ENCODE data around the gene COPE.

COPE gene

DNA sequence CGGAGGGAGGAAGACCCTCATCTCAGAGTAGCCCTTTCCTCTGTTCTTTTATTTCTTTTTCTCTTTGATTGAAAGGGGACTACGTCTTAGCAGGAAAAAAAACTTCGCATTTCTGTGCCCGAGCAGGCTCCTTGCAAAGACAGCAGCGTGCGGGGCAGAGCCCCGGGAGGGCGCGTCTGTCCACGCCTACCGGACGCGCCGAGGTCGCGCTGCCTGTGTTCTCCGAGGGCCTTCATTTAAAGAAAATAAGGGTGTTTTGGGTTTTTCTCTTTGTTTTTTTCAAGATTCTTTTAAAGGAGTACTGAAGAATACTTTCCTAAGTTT, 52.4 kb downstream of the COPE start:
- DNase-seq (ENCODE audit: low spot score) = no peak

DNA sequence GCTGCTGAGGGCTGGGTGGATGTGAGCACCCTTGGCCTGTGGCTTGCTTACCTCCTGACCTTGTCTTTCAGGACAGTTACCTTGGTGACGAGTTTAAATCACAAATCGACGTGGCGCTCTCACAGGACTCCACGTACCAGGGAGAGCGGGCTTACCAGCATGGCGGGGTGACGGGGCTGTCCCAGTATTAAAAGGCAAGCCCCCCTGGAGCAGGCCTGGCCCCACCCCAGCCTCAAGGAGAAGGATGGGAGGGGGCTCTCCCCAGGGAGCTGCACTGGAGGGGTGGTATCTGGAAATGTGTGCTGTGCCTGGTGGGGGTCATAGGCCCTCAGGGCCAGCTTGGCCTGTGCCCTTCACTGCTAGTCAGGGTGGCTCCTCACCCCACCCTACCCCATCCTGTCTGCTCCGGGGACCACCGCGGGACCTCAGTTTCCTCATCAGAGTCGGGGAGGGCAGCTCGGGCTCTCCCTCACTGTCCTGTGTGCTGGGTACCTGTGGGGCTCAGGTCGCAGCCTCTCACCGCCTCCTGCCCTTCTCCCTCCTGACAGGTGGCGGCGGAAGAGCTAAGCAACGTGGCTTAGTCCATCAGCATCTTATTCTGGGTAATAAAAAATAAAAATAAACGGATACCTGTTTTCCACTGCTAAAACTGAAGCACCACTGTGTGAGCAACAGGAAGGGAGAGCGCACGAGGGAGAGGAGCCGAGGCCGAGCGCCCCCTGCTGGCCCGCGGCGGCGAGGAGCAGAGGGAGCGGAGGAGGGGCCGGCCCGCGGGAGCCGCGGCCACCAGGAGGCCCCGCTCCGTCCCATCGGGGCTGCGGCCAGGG, 53.0 kb downstream of the COPE start:
- DNase-seq (ENCODE audit: low spot score) = peak; percentile 40

DNA sequence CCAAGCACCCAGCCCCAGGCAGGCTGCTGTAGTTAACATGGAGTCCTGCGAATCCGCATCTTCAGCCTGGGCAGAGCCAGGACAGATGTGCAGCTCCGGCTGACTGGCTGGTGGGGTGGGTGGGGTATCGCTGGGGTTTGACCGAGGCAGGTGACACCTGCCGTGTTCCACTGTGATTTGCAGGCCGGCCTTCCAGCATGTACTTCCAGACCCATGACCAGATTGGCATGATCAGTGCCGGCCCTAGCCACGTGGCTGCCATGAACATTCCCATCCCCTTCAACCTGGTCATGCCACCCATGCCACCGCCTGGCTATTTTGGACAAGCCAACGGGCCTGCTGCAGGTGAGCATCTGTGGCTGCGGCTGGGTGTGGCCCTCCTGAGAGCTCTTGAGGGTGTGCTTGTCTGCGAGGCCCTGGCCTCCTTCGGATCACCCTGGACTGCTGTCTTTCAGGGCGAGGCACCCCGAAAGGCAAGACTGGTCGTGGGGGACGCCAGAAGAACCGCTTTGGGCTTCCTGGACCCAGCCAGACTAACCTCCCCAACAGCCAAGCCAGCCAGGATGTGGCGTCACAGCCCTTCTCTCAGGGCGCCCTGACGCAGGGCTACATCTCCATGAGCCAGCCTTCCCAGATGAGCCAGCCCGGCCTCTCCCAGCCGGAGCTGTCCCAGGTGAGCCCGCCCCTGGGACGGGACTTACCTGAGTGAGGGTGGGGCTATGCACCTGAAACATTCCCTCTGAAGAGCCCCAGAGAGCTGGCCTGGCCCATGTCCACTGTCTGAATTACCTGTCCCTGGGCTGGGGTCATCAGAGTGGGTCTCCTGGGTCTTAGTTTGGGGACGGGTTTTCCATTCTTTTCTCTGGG, 53.8 kb downstream of the COPE start:
- DNase-seq (ENCODE audit: low spot score) = no peak

- DNase-seq (ENCODE audit: low spot score) = no peak
Observed at GRCh38 chr19:18863843-18864362, 55.3 kb downstream of the COPE start.

DNA sequence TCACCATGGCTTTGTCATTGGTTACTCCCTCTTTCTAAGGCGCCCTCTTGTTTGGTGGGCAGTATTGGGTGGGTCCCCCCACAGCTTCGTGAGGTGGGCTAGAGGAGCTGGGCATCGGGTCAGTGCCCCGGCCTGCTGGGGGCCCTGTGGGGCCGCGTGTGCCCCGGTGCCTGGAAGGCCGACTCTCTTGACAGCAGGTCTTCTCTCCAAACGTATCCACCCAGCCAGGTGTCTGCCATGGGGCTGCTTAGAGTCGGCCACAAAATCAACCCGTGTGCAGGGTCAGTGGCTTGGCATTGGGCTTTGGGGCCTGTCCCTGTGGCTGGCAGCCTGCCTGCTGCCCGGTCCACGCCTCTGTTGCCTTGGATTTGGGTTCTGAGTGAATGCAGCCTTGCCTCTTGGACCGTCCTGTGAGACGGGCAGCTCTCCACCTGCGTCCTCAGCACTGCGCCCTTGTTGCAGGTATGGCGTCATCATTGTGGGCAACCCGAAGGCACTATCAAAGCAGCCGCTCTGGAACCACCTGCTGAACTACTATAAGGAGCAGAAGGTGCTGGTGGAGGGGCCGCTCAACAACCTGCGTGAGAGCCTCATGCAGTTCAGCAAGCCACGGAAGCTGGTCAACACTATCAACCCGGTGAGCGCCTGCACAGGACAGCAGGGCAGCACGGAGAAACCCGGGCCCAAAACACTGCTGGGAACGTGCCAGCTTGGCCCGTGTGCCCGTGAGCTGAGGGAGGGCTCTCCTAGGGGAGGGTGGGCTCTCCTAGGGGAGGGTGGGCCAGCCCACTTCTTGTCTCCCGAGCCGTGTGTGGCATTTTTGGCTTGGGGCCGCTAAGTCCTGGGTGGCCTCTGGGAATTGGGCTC, 56.0 kb downstream of the COPE start:
- DNase-seq (ENCODE audit: low spot score) = no peak

DNA sequence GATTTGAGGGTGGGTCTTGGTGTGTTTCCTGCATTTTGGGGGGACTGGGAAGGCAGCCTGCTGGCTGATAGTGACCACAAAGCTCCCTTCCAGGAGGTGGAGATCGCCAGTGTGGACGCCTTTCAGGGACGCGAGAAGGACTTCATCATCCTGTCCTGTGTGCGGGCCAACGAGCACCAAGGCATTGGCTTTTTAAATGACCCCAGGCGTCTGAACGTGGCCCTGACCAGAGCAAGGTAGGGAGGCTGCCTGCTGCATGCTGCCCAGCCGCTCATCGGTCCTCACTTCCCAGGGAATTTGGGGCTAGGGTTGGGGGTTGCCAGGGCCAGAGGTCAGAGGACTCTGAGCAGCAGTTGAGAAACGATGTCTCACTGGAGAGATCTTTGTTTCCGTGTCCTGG, 57.3 kb downstream of the COPE start:
- DNase-seq (ENCODE audit: low spot score) = no peak

- DNase-seq (ENCODE audit: low spot score) = no peak
Observed at GRCh38 chr19:18861235-18861634, 58.0 kb downstream of the COPE start.

DNA sequence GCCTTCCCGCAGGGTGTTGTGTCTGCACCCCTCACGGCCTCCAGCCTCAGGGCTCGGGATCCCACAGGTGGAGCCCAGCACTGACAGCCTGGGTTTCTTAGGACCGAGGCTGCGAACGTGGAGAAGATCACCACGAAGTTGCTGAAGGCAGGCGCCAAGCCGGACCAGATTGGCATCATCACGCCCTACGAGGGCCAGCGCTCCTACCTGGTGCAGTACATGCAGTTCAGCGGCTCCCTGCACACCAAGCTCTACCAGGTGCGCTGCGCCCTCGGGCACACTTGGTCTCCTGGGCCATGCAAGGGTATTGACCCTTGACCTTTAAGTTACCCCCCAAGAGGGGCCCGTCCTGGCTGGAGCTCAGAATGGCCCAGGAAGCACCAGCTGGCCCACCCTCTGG, 58.5 kb downstream of the COPE start:
- no peak for DNase-seq (ENCODE audit: low spot score)

DNA sequence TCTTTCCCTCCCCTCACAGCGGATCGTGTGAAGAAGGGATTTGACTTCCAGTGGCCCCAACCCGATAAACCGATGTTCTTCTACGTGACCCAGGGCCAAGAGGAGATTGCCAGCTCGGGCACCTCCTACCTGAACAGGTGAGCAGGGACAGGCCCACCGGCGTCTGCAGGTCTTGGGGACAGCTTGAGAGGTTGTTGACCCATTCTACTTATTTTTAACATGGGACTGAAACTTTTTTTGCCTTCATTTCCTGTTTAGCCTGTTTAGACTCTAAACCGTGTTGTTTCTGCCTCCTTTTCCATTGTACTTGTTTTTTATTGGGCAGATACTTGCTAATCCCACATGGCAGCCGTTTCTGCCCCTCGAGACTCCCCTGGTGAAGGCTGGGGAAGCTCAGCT, 58.9 kb downstream of the COPE start:
- DNase-seq (ENCODE audit: low spot score) = no peak

- no peak for DNase-seq (ENCODE audit: low spot score)
Observed at GRCh38 chr19:18859676-18860301, 59.4 kb downstream of the COPE start.

DNA sequence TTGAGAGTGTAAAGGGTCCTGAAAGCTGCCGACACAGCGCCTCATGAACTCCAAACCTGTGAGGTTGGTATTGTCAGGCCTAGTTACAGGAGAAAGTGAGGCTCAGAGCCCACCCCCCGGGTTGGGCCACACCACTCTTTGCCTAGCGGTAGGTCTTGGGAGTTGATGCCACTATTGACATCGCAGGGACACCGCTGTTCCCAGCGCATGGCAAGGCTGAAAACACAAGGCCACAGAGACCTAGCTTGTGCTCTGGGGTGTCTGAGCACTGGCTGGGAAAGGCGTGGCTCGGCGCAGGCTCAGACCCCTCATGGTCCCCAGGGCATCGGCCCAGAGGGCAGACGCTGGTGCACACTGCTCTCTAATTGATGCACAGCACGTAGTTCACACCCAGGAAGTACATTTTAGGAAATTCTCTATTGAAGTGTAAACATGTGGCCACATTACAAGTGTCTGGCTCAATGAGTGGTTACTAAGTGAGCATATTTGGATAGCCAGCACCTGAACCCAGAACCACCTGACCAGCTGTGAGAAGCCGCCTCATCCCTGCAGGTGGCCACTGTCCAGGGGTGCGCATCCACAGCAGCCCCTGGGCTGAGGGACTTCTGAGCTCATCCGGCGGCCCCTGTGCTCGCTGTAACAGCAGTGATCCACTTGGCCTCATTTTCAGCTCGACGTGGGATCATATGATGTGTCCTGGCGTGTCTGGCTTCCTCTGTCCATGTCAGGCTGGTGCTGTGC, 60.1 kb downstream of the COPE start:
- no peak for DNase-seq (ENCODE audit: low spot score)

DNA sequence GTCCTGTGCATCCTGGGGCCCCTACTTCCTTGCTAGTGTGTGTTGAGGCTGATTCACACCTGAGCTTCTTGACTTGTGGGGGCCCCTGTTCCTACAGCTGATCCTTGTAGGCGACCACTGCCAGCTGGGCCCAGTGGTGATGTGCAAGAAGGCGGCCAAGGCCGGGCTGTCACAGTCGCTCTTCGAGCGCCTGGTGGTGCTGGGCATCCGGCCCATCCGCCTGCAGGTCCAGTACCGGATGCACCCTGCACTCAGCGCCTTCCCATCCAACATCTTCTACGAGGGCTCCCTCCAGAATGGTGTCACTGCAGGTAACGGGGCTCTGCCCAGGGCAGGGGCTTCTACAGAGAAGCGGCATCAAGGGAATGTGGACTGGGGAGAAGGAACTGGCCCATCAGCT, 62.0 kb downstream of the COPE start:
- DNase-seq (ENCODE audit: low spot score) = no peak

DNA sequence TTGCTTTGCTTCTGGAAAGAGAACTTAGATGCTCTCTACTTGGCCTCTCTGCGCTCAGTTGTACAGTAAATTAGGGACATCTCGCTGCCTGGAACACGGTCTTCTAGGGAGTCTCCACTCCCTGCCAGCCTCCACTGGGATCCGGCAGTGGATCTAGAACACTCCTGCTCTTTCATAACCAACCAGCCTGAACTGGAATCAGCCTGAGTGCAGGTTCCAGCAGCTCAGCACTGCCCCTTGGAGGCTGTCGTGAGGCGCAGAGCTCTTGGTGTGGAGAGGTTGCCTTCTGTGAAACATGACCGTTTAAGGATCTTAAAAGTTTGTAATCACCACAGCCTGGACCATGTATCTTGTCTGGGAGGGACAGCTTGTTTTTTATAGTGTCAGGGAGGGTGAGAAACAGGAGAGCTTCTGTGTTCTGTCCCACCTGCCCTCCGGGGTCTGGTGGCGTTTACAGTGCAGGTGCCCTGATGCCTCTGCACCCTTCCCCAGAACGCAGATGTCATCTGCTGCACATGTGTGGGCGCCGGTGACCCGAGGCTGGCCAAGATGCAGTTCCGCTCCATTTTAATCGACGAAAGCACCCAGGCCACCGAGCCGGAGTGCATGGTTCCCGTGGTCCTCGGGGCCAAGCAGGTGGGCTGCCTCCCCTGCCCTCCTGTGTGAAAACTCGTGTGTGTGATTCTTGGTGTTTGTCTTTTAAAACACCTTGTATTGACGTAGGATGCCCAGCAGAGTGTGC, 62.6 kb downstream of the COPE start:
- DNase-seq (ENCODE audit: low spot score) = peak; percentile 51

GRCh38 chr19:18855647-18856384, 63.4 kb downstream of the COPE start:
- DNase-seq (ENCODE audit: low spot score) = no peak

GRCh38 chr19:18854982-18855381, 64.2 kb downstream of the COPE start:
- DNase-seq (ENCODE audit: low spot score) = no peak

DNA sequence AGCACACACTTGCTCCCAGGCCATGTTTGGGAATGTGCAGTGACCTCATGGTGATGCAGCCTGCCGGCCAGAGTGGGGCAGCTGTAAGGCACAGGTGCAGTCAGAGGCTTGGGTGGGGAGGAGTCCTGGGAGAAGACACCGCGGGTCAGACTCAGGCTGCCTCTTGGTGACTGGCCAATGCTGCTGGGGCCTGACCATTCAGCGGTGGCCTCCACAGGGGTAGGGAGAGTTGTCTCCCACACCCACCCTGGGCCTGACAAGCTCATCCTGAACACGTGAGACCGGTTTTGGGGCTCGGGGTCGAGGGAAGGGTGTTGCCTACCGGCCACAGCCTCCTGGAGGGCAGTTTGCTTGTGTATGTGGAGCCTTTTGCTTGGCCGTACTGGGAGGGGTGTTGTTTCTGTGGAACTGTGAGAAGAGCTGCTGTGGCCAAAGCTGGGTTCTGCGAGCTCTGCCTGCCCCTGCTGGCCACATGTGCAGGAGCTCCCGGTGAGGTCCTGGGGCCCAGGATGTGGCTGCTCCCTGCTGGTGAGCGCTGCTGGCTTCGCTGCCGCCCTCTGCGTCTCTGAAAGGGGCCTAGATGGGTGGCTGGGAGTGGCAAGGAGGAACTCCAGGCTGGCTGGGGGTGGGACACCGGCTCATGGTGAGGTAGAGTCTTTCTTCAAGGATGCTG, 65.3 kb downstream of the COPE start:
- DNase-seq (ENCODE audit: low spot score) = no peak

DNA sequence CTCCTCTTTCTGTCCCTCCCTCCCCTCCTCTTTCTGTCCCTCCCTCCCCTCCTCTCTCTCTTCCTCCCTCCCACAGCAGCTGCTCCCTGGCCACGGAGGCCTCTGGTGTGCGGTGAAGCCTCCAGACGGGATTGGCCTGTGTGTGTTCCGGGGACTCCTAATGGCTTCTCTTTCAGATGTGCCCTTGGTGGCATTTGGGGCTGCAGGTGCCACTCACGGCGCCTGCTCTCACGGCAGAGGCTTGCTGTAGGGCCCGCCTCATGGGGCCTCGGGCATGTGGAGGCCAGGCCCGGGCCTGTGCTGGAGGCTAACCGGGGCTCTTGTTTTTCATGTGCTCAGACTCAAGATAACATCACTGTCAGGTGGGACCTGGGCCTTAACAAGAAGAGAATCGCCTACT, 66.5 kb downstream of the COPE start:
- no peak for DNase-seq (ENCODE audit: low spot score)

DNA sequence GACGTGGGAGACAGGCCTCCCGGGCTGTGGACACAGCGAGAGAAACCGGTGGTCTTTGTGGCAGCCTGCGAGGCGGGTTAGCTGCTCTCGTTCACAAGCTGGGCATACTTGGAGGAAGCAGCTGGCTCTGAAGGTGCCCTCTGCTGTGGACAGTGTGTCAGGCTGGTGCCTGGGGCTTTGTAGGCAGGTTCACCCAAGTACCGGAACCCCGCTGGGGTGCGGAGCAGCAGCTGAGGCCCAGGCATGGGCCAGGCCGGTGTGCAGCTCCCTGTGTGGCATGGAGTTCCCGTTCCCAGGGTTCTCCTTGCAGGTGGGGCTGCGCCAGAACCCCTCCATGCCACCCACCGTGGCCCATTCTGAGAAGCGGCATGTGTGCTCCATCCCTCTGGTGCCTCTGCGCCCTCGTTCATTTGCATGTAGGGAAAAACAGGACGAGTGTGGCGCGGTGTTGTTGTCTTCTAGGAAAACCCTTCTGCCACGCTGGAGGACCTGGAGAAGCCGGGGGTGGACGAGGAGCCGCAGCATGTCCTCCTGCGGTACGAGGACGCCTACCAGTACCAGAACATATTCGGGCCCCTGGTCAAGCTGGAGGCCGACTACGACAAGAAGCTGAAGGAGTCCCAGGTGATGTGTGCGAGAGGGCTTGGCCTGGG, 67.4 kb downstream of the COPE start:
- no peak for DNase-seq (ENCODE audit: low spot score)
